GM18951 (cell line): ENCODE data around the gene PLXNB3.
"Not testable (repeated sequence)": the region's sequence is repeated elsewhere in the genome, so short reads cannot be mapped to it uniquely, and the experiment has no call there.

Experiments
- POLR2A ChIP-seq: IDR thresholded peaks from 4 replicates; pipeline ENCODE4 v1.6.1; 2011; ENCODE audit warnings: mild to moderate bottlenecking; ENCODE audit not compliant: insufficient read length, insufficient read depth; ENCODE audit errors: extremely low read depth
- in situ Hi-C: fragments of 300-500 bp; cut with MboI; formaldehyde crosslinking; loops from one replicate; pipeline ENCODE4 v1.12.0; 2022; ENCODE audit warnings: low sequenced_read_pairs, mixed read lengths, inconsistent platforms; ENCODE audit not compliant: unreplicated experiment

PLXNB3 gene

GRCh38 chrX:153816831-153817690, 53.0 kb downstream of the PLXNB3 start:
- in situ Hi-C loops: no loop called here
- no peak for TF ChIP-seq POLR2A

- in situ Hi-C loops: not testable (repeated sequence)
These were observed 54.0 kb downstream of the PLXNB3 start for GRCh38 chrX:153818064-153818463.

GRCh38 chrX:153818571-153819383, 54.7 kb downstream of the PLXNB3 start:
- in situ Hi-C loops: no loop called here
- TF ChIP-seq POLR2A: no peak

- in situ Hi-C loops: no loop called here
- no peak for TF ChIP-seq POLR2A
These were observed 55.5 kb downstream of the PLXNB3 start for GRCh38 chrX:153819384-153820040.

- in situ Hi-C loops: no loop called here
- TF ChIP-seq POLR2A: no peak
These were observed 56.6 kb downstream of the PLXNB3 start for GRCh38 chrX:153820601-153821000.

- no peak for TF ChIP-seq POLR2A
- in situ Hi-C loops: no loop called here
These were observed 57.0 kb downstream of the PLXNB3 start for GRCh38 chrX:153821066-153821465.

GRCh38 chrX:153824348-153824747, 60.3 kb downstream of the PLXNB3 start:
- TF ChIP-seq POLR2A: no peak
- in situ Hi-C loops: no loop called here

GRCh38 chrX:153825042-153825441, 61.0 kb downstream of the PLXNB3 start:
- in situ Hi-C loops: no loop called here
- TF ChIP-seq POLR2A: no peak
